Urothelium cell line (cell line): Measurements from ENCODE around the gene UGT1A10.
"Not testable (repeated sequence)": the region's sequence is repeated elsewhere in the genome, so short reads cannot be mapped to it uniquely, and the experiment has no call there.

Experiments
- DNase-seq: peaks from one replicate; pipeline ENCODE4 v3.0.0; 2011; ENCODE audit warnings: low spot score, mixed read lengths
- FAIRE-seq: peaks from 2 replicates; lab custom pipeline; 2011; peaks lifted over from hg19 to GRCh38; lab: Jason Lieb, UNC

UGT1A10 gene

DNA sequence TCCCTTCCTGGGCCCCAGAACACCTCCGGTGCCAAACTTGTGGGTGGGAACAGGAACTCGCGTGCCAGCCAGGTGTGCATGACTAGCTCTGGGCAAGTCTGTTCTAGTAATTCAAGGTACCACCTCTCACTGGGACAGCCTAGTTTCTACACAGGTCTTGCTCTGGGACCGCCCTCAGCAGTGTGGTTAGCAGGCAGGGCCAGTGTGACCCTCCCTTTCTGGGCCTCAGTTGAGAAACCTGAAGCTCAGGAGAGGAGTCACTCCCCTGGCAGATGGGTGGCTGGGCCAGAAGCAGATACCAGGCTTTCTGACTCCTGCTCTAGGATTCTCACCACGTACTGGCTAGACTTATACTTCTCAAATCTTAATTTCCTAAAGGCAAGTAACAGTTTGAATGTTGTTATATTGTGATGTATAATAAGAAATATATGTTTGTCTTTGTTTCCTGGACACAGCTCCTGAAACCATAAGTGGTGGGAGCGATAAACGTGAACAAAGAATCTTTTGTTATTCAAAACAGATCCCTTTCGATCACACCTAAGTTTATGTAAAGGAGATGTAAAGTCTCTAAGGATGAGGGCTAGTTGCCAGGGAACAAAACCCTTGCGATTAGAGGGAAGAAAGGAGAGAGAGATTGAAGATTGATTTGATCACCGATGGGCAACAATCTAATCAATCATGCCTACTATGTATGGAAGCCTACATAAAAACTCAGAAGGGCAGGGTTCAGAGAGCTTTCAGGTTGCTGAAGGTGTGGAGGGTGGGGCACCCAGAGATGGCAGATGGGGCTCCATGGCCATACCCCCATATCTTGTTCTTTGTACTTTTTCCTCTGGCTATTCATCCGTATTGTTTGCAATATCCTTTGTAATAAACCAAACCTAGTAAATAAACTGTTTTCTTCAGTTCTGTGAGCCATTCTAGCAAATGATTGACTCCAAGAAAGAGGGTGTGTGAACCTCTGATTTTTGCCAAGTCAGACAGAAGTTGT is 55.5 kb downstream of the UGT1A10 start:
- no peak for FAIRE-seq
- no peak for DNase-seq

DNA sequence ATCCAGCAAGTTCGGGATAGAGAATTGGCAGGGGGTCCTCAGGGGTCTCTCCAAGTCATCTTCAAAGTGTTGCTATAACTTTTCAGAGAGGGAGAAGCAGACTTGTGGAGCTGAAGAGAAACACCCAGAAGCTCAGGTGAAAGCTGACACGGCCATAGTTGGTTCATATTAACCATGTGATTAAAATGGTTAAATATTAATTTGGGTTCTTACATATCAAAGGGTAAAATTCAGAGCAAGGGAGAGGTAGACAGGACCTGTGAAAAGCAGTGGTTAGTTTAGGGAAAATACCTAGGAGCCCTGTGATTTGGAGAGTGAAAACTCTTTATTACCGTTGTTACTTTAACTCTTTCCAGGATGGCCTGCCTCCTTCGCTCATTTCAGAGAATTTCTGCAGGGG is 56.4 kb downstream of the UGT1A10 start, which contains the start of gene UGT1A6:
TSS of gene UGT1A6 (plus strand) at position 243 of the 400 bp plus-strand sequence. CDS start at position 358, 115 bp downstream.
- DNase-seq, result no peak

DNA sequence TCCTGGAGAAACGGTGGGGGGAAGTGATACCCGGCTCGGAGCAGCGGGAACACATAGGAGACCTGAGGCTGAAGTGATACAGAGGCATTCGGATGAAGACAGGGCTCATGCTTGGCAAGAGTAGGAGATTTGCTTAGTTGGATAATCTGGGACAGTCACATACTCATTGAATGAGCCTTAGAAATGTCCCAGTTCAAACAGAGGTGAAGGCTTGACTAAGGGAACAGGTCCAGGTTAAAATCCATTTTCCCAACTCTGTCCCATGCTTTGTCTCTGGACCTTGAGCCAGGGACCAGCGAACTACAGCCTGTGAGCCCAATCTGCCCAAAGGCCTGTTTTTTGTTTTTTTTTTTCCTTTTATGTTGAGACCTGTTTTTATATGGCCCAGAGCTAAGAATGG is 57.7 kb downstream of the UGT1A10 start:
- FAIRE-seq (no peak), DNase-seq (no peak)

More for the DNA sequence above, 56.4 kb downstream of the UGT1A10 start, which contains the start of gene UGT1A6:
- FAIRE-seq, result no peak

DNA sequence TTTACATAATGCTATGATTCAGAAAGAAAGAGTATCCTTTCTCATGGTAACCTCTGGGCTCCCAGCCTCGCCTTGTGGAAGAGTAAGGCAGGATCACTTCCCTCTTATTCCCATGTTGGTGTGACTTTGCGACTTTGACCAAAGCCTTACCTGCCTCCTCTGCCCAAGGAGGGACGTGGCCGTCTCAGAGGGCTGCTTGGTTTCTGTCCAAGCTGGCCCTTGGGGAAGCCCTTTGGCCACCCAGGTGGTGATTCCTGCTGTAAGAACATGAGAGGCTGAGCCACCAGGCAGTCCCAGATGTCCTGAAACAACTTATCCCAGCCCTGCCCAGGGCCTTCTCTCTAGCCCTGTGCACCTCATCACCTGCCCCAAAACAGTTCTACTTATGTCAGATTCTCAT is 62.5 kb downstream of the UGT1A10 start:
- FAIRE-seq (no peak), DNase-seq (no peak)

DNA sequence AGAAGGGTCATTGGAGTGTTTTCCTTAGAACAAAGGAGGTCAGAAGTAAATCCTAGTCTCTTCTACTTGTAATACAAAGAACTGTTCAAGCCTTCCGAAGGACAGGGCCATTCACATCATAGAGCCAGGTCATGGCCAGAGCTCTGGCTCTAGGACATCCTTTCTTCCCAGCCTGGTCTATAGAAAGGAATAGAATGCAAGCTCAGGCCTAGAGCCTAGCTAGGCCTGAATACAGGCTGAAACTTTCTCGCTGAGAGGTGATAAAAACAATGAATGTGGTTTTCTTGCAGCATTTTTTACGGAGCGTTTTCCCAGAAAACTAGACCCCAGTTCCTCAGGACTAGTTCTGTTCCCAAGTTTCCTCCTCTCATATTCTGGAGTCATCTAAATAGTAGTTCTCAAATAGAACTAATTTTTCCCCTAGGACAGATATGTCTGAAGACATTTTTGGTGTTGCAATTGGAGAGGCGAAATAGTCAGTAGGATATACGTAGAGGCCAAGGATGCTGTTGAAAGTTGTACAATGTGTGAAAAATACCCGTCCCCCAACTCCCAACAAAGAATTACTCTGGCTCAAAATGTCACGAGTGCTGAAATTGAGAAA is 63.3 kb downstream of the UGT1A10 start:
- FAIRE-seq (no peak), DNase-seq (no peak)

DNA sequence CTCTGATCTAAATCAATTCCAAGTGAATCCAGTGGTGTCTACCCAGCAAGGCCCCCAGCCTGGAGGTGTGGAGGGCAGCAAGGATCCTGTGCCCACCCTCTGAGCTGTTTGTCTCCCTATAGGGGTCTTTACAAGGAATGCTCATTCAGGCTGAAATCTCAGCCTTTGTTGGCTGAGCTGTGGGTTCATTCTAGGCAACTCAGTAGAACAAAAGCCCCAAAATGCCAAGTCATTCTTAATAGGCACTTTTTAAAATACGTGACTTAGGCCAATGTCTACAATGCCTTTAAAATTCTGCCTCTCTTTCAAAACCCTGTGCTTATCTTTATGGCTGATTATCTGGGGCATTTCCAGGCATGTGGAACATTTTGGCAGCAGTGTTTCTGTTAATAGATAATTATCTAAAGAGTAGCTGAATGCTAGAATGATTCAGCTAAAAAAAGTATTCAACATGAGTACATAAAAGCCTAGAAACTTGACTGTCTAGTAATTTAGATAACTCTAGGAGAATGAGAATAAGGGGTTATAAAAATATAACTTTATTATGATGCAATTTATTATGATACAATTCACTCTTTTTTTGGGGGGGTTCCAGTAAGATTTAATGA is 63.9 kb downstream of the UGT1A10 start:
- DNase-seq (no peak), FAIRE-seq (no peak)

DNA sequence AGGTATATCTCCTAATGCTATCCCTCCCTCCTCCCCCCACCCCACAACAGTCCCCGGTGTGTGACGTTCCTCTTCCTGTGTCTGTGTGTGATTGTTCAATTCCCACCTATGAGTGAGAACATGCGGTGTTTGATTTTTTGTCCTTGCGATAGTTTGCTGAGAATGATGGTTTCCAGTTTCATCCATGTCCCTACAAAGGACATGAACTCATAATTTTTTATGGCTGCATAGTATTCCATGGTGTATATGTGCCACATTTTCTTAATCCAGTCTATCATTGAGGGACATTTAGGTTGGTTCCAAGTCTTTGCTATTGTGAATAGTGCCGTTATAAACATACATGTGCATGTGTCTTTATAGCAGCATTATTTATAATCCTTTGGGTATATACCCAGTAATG is 64.6 kb downstream of the UGT1A10 start:
- not testable (repeated sequence) for FAIRE-seq, DNase-seq

DNA sequence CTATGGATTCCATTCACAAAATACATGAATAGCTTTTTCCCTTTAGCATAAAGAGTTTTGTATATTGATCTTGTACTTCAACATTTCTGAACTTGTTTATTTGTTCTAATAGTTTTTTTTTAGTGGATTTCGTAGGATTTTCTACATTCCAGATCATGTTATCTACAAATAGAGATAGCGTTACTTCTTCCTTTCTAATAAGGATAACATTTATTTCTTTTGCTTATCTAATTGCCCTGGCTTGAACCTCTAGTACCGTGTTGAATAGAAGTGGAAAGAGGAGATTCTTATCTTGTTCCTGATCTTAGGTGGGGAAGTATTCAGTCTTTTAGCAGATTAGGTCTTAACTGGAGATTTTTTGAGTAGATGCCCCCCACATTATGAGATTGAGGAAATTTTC is 66.0 kb downstream of the UGT1A10 start:
- DNase-seq, result no peak
- no peak for FAIRE-seq

DNA sequence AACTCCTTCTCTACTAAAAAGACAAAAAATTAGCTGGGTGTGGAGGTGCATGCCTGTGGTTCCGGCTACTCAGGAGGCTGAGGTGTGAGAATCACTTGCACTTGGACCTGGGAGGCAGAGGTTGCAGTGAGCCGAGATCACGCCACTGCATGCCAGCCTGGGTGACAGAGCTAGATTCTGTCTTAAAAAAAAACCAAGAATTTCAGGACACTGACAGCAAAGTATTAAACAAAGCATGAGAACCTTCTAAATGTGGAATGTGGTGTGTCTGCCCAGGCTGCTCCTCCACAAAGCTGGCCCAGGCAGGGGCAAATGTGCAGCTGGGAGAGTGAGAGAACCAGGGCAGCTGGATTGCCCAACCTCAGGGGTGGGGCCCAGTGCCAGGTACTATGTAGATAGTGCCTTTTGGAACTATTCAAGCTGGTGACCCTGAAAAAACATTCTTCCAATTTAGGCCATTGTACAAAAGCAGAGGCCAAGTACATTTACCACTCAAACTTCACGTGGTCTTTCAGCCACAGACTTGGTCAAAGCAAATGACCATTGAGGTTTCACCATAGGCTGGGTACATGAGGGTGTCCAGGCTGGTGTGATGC is 69.8 kb downstream of the UGT1A10 start:
- FAIRE-seq, result no peak
- no peak for DNase-seq

DNA sequence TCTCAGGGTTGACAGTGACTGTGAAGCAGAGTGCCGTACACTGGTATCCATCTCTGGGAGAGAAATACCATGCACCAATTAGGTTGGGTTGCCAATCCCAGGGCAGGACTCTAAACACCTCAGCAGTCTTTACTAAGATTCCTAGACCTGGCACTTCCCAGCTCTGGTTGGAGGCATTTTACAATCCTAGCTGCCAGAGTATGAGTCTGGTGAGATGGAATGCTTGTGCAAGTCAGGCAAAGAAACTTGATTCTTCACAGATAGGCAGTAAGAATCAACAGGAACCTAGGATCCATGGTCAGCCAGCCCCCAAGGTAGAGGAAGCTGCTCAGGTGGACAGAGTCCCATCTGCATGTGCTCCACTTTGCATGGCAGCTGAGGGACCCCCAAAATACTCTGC is 70.5 kb downstream of the UGT1A10 start:
- DNase-seq (no peak), FAIRE-seq (no peak)

DNA sequence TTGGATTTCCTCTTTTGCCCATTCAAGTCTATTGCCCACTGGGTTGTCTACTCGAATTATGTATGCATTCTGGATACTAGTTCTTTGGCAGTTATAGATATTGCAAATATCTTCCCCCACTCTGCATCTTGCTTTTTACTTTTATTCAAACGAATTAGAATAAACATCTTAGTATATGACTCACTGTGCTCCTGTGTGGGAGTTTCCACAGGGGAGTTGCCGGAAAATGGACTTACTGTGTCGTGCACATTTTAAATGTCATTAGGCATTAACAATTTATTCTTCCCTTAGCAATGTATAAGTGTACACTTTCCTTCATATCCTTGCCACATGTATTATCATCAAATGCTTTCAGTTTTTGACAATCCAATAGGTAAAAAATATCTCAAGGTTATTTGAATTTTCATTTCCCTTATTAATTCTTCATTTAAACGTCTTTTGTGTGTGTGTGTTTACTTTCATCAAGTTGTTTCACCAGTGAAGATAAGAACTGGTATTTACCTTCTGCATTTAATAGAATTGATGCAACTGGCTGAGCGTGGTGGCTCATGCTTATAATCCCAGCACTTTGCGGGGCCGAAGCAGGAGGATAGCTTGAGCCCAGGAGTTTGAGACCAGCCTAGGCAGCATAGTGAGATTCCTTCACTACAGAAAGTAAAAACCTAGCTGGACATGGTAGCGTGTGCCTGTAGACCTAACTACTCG is 71.8 kb downstream of the UGT1A10 start:
- no peak for FAIRE-seq
- no peak for DNase-seq

DNA sequence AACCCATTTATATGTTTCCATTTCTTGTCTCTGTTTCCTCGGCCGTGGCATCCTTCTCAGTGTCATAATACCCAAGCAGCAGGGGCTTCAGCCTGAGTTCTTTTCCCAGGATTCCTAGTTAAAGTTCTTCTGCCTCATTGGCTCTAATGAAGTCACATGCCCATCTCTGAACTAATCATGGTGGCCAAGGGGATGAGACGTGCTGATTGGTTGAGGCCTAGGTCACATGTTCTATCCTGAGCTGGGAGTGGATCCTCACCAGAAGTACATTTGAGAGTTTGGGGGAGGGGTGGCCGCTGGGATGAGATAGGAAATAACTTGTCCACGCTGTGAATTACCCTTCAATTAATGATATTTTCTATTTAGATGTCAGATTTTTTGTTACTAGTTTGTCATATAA is 72.7 kb downstream of the UGT1A10 start:
- no peak for DNase-seq
- FAIRE-seq, result no peak

DNA sequence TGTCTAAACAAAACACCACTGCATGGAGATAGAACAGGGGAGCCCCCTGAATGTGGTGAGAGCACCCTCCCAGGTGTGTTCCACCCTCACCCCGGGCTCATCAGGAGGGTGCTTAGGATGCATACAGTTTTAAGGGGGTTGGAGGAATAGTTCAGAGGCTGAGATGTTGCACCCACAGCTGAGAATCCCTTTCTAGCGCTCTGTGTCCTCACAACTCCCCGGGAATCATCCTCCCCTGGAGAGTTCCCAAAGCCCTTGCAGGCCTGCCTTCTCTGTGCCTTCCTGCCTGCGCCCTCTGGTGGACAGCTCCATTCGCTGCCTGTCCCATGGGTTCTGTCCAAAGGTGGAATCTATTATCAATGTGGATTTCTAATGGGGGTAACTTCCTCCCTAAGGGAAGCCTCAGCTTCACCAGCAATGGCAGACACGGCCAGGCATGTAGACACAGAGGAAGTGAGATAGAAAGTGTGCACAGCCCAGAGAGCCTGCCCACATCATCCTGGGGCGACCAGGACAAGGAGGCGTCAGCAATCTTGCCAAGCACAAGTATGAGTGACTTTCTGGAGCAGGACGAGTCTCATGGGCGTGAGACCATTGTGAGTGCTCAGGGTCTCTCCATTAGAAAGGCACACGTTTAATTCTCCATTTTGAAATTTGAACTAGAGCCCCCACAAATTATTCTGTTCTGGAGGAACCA is 75.2 kb downstream of the UGT1A10 start:
- DNase-seq (peak; percentile 75), FAIRE-seq (peak; percentile 20)

DNA sequence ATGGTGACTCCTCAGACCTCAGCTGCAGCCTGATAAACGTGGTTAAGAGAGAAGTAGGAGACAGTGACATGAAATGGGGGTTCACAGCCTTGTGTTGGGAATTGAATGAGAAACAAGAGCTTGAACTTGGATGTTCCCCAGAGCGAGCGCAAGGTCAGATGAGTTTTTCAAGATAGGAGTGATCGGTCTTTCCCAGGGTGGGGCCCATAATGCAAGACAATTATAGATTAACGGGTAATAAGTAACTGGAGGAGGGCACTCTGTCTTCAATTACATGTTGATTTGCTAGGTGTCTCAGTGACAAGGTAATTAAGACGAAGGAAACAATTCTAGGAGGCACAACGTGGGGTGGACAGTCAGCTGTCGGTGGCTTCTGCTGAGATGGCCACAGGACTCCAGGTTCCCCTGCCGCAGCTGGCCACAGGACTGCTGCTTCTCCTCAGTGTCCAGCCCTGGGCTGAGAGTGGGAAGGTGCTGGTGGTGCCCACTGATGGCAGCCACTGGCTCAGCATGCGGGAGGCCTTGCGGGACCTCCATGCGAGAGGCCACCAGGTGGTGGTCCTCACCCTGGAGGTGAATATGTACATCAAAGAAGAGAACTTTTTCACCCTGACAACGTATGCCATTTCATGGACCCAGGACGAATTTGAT is 76.5 kb downstream of the UGT1A10 start, which contains the start of gene UGT1A5:
TSS of gene UGT1A5 (plus strand) at position 297 of the 651 bp plus-strand sequence. CDS start at position 382, 85 bp downstream.
- FAIRE-seq, result no peak

DNA sequence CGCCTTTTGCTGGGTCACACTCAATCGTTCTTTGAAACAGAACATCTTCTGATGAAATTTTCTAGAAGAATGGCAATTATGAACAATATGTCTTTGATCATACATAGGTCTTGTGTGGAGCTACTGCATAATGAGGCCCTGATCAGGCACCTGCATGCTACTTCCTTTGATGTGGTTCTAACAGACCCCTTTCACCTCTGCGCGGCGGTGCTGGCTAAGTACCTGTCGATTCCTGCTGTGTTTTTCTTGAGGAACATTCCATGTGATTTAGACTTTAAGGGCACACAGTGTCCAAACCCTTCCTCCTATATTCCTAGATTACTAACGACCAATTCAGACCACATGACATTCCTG is 77.0 kb downstream of the UGT1A10 start:
- DNase-seq (no peak), FAIRE-seq (no peak)

More for the DNA sequence above, 76.5 kb downstream of the UGT1A10 start, which contains the start of gene UGT1A5:
- no peak for DNase-seq

DNA sequence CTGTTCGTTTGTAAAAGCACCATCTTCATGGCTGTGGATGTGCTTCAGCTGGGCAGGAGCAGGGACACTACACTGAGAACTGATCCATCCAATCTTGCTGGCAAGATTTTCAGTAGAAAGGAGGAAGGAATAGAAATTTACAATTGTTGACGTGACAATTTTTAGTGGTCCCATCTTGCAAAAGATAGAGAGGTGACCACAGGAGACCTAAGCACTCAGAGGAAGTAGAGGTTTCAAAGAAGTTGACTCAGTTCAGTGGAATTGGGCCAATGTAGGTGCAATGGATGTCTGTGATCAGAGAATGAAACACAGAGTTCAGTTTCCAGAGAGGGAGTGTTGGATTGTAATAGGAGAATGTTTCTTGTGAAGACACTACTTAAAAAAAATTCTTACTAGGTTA is 77.9 kb downstream of the UGT1A10 start:
- DNase-seq (no peak), FAIRE-seq (no peak)

DNA sequence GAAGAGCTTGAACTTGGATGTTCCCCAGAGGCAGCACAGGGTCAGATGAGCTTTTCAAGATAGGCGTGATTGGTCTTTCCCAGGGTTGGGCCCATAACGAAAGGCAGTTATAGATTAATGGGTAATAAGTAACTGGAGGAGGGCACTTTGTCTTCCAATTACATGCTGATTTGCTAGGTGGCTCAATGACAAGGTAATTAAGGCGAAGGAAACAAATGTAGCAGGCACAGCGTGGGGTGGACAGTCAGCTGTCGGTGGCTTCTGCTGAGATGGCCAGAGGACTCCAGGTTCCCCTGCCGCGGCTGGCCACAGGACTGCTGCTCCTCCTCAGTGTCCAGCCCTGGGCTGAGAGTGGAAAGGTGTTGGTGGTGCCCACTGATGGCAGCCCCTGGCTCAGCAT is 82.3 kb downstream of the UGT1A10 start, which contains the start of gene UGT1A4:
TSS of gene UGT1A4 (plus strand) at position 185 of the 400 bp plus-strand sequence. CDS start at position 270, 85 bp downstream.
- DNase-seq, result no peak
- FAIRE-seq, result no peak

DNA sequence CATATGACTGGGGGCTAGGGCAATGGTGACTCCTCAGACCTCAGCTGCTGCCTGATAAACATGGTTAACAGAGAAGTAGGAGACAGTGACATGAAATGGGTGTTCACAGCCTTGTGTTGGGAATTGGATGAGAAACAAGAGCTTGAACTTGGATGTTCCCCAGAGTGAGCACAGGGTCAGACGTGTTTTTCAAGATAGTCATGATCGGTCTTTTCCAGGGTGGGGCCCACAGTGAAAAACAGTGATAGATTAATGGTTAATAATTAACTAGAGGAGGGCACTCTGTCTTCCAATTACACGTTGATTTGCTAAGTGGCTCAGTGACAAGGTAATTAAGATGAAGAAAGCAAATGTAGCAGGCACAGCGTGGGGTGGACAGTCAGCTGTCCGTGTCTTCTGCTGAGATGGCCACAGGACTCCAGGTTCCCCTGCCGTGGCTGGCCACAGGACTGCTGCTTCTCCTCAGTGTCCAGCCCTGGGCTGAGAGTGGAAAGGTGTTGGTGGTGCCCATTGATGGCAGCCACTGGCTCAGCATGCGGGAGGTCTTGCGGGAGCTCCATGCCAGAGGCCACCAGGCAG is 92.6 kb downstream of the UGT1A10 start, which contains the start of gene UGT1A3:
TSS of gene UGT1A3 (plus strand) at position 320 of the 579 bp plus-strand sequence. CDS start at position 405, 85 bp downstream.
- DNase-seq (no peak), FAIRE-seq (no peak)
